Measurements from ENCODE around the gene PARP9.

Gene PARP9

DNA sequence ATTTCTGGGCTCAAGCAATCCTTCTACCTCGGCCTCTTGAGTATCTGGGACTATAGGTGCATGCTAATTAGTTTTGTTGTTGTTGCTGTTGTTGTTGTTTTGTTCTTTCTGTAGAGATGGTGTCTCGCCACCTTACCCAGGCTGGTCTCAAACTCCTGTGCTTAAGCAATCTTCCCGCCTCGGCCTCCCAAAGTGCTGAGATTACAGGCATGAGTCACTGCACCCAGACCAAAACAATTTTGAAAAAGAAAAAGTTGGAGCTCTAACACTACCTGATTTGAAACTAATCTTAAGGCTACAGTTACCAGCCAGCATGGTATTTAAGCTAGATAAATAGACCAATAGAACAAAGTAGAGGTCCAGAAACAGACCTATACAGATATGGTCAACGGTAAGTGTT is 79.1 kb downstream of the PARP9 start:
- no peak for DNase-seq (ENCODE audit: low read depth in 2 of 2)

DNA sequence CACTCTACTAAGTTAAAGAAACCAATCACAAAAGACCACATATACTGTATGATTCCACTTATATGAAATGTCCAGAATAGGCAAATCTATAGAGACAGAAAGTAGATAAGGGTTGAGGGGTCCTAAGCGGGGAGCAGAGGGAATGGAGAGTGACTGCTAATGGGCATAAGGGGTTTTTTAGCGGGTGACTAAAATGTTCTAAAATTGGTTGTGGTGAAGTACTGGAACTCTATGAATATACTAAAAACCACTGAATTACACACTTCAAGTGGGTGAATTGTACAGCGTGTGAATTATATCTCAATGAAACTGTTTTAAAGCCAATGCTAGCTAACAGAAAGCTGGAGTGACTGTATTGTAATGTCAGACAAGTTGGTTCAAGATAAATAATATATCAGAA is 82.7 kb downstream of the PARP9 start:
- DNase-seq (ENCODE audit: low read depth in 2 of 2): no peak
